HepG2 (cell line): Measurements from ENCODE around the gene FGGY. TPM values are rescaled to one million over a fixed set of nuclear protein-coding genes. Genes with fewer than 3 reads are reported as not detected.

Source experiments
- ATAC-seq: fragments of 200-7000 bp; cut with Tn5 transposase; 3 replicates; pipeline ENCODE4 v1.9.1; 2020; ENCODE audit warnings: mild to moderate bottlenecking, moderate library complexity
- BruUV-seq: library from RNA; stranded (reverse); fragments of 400-500 nt; replicated peaks from 2 replicates; lab custom pipeline; 2021; lab: Mats Ljungman, UMichigan
- CTCF ChIA-PET: fragments of 300-600 bp; formaldehyde crosslinking; extraction: SDS; loops from one replicate; lab custom pipeline; 2021; ENCODE audit warnings: low total read pairs, inconsistent platforms, low intra/inter-chr PET ratio; lab: Yijun Ruan, JAX
- POLR2A ChIA-PET: fragments of 350-600 bp; sonication (Branson Sonifier 250); formaldehyde crosslinking; loops from one replicate; lab custom pipeline; 2020; ENCODE audit warnings: antibody characterized with exemption, inconsistent platforms; lab: Yijun Ruan, JAX
- DNase-seq: peaks from one replicate; pipeline ENCODE4 v3.0.0-alpha.2; 2015; ENCODE audit warnings: low spot score
- FAIRE-seq: peaks from 3 replicates; lab custom pipeline; 2011; peaks lifted over from hg19 to GRCh38; lab: Jason Lieb, UNC
- H2AFZ ChIP-seq: one replicate; pipeline ENCODE4 v1.6.1; 2011; ENCODE audit warnings: low read length, inconsistent platforms
- H3K27ac ChIP-seq: fragments of 300-600 bp; 3 replicates; pipeline ENCODE4 v1.8.0; 2011; ENCODE audit warnings: mixed run types, mild to moderate bottlenecking, mixed read lengths, low read length, inconsistent platforms; ENCODE audit not compliant: insufficient read depth; ENCODE audit errors: extremely low read length
- H3K27me3 ChIP-seq, 2 experiments: fragments of 200-600 bp in 1 of 2; 2 replicates in 1 of 2; 3 replicates in 1 of 2; pipeline versions ENCODE4 v1.6.0 to v1.8.0; 2011; ENCODE audit warnings: low read length in 2 of 2, mild to moderate bottlenecking in 2 of 2, moderate library complexity in 2 of 2, inconsistent platforms in 1 of 2; ENCODE audit not compliant: insufficient read depth in 2 of 2, control insufficient read depth in 1 of 2
- H3K36me3 ChIP-seq, 2 experiments: fragments of 200-600 bp in 1 of 2; replicated peaks in 1 of 2; 2 replicates in 1 of 2; 3 replicates in 1 of 2; pipeline versions ENCODE4 v1.5.1 to v1.8.0; 2011; ENCODE audit warnings: low read length in 2 of 2, inconsistent platforms in 1 of 2; ENCODE audit not compliant: insufficient read depth in 2 of 2, control insufficient read depth in 1 of 2
- H3K4me1 ChIP-seq: 2 replicates; pipeline ENCODE4 v1.5.1; 2012; ENCODE audit warnings: low read length, inconsistent platforms; ENCODE audit not compliant: insufficient read depth
- H3K4me2 ChIP-seq: 2 replicates; pipeline ENCODE4 v1.6.0; 2011; ENCODE audit warnings: low read depth, low read length, inconsistent platforms
- H3K4me3 ChIP-seq, 3 experiments: fragments of 200-600 bp in 1 of 3; sonication (generic), shearing (Covaris generic) in 1 of 3; replicated peaks in 1 of 3; 2 replicates each; pipeline ENCODE4 v1.5.1; 2011 to 2016; ENCODE audit warnings: low read length in 3 of 3, inconsistent platforms in 2 of 3, low read depth in 2 of 3, mild to moderate bottlenecking in 2 of 3, control low read depth in 1 of 3, mixed read lengths in 1 of 3; ENCODE audit not compliant: insufficient read depth in 1 of 3
- H3K79me2 ChIP-seq: one replicate; pipeline ENCODE4 v1.6.1; 2011; ENCODE audit warnings: low read length, inconsistent platforms; ENCODE audit not compliant: insufficient read depth
- H3K9ac ChIP-seq: 2 replicates; pipeline ENCODE4 v1.6.0; 2011; ENCODE audit warnings: mild to moderate bottlenecking, low read depth, low read length, inconsistent platforms; ENCODE audit not compliant: insufficient read depth
- H3K9me3 ChIP-seq: 2 replicates; pipeline ENCODE4 v1.5.1; 2012; ENCODE audit warnings: mild to moderate bottlenecking, low read length
- H4K20me1 ChIP-seq: 2 replicates; pipeline ENCODE4 v1.6.0; 2011; ENCODE audit warnings: inconsistent platforms, mild to moderate bottlenecking, low read length, moderate library complexity; ENCODE audit not compliant: insufficient read depth
- MYC ChIP-seq: sonication (generic); formaldehyde crosslinking; IDR thresholded peaks from 2 replicates; pipeline ENCODE4 v1.9.0; 2021; ENCODE audit warnings: missing genetic modification reagents, borderline replicate concordance
- TGIF2 ChIP-seq: IDR thresholded peaks from 2 replicates; pipeline ENCODE4 v1.6.1; 2016; ENCODE audit warnings: control low read depth, missing compliant biosample characterization
- ZBTB38 ChIP-seq: sonication (generic); formaldehyde crosslinking; IDR thresholded peaks from 2 replicates; pipeline ENCODE4 v1.5.1; 2020; ENCODE audit warnings: mild to moderate bottlenecking, missing genetic modification reagents
- ZBTB4 ChIP-seq: sonication (generic); formaldehyde crosslinking; IDR thresholded peaks from 2 replicates; pipeline ENCODE4 v1.4.0; 2020; ENCODE audit warnings: missing genetic modification reagents, mild to moderate bottlenecking, borderline replicate concordance
- ZNF30 ChIP-seq: sonication (generic); formaldehyde crosslinking; IDR thresholded peaks from 2 replicates; pipeline ENCODE4 v1.5.0; 2020; ENCODE audit warnings: mild to moderate bottlenecking, missing genetic modification reagents
- ZNF33B ChIP-seq: sonication (generic); formaldehyde crosslinking; IDR thresholded peaks from 2 replicates; pipeline ENCODE4 v1.5.1; 2020; ENCODE audit warnings: mild to moderate bottlenecking, missing genetic modification reagents
- ZNF775 ChIP-seq: sonication (generic); formaldehyde crosslinking; IDR thresholded peaks from 2 replicates; pipeline ENCODE4 v1.4.0; 2020; ENCODE audit warnings: missing genetic modification reagents, mild to moderate bottlenecking, moderate library complexity, borderline replicate concordance
- WGBS: methylation state at CpG from one replicate; pipeline ENCODE4 v1.1.6; 2017; ENCODE audit warnings: low lambda C conversion rate; 5-methylcytosine and 5-hydroxymethylcytosine counted together
- in situ Hi-C: cut with HindIII; loops from 2 replicates; pipeline ENCODE4 v1.10.0; 2017; ENCODE audit warnings: low pct_unique_long_range_greater_than_20kb; ENCODE audit not compliant: extremely low pct_ligation_motif_present
- intact Hi-C: fragments of 100-400 bp; cut with micrococcal nuclease; formaldehyde crosslinking; loops from one replicate; pipeline ENCODE4 v1.10.0; 2022; ENCODE audit not compliant: unreplicated experiment
- polyA plus RNA-seq, 8 experiments: library from polyadenylated mRNA; depleted of rRNA in 3 of 8; stranded (reverse) in 7 of 8; unstranded in 1 of 8; fragments of >200 nt; fragmentation: Illumina TruSeq in 4 of 8; extraction: Trizol in 4 of 8; gene quantifications; 2 replicates each; pipeline versions ENCODE4 v1.2.1 to v1.2.3, GENCODE V29; 2011 to 2016; ENCODE audit warnings: low read depth in 4 of 8, missing spikeins in 1 of 8, mixed read lengths in 1 of 8; ENCODE audit not compliant: insufficient read depth in 1 of 8
- total RNA-seq, 5 experiments: library from RNA; depleted of rRNA; stranded (reverse); fragments of >200 nt; fragmentation: Illumina TruSeq; extraction: Trizol; gene quantifications; 2 replicates each; pipeline ENCODE4 v1.2.3, GENCODE V29; 2016; ENCODE audit warnings: low read depth in 1 of 5

The FGGY gene
- total and polyA plus RNA-seq, 2 of the 13 experiments (the other 11 are each of a cell fraction or from before 2014, with no cell fraction given): 15.7 to 27.5 TPM

GRCh38 chr1:59528900-59529299, 232.0 kb downstream of the FGGY start:
- H3K4me3 ChIP-seq: no peak overlapping the region
- TF ChIP-seq ZNF30 (no peak), ZNF775 (CRISPR knock-in tag) (no peak), ZBTB38 (no peak), ZBTB4 (no peak), ZNF33B (CRISPR knock-in tag) (no peak), TGIF2 (CRISPR knock-in tag) (no peak), MYC (CRISPR knock-in tag) (no peak)
- peaks cover 0 to 2% of the 10 kb centered on the region in 2 experiments; a peak in 1 of 5 replicates for H3K36me3 ChIP-seq
- no peaks in the 10 kb centered on the region for H3K79me2 ChIP-seq
- 98% methylated on average over 2 of the region's 2 CpGs for WGBS
- H3K4me2 ChIP-seq: no peak overlapping the region
- POLR2A ChIA-PET: interaction anchor here (1.0 kb wide), 1 partner anchor 27 kb away, joined by 3 read pairs; no protein-coding TSS in a partner anchor
- H3K9me3 ChIP-seq: no peaks in the 10 kb centered on the region
- no peaks in the 10 kb centered on the region for H3K27me3 ChIP-seq
- no peak overlapping the region for H3K9ac ChIP-seq
- CTCF ChIA-PET: no interaction called here
- DNase-seq (no peak), FAIRE-seq (no peak), ATAC-seq (no peak)
- H4K20me1 ChIP-seq: no peaks in the 10 kb centered on the region
- BruUV-seq: no TSS peak
- H3K27ac ChIP-seq: no peak overlapping the region
- in situ Hi-C loops: no loop called here
- peaks cover 4% of the 10 kb centered on the region for H3K4me1 ChIP-seq
- H2AFZ ChIP-seq: no peak overlapping the region
- intact Hi-C loops: no loop called here
